Epithelial cell of prostate (primary cell): ENCODE measurements around the gene NFYA.

ENCODE experiments used
- DNase-seq: peaks from one replicate; pipeline ENCODE4 v3.0.0-alpha.2; 2011; ENCODE audit warnings: low read depth, low spot score
- H3K27ac ChIP-seq: fragments of 450-650 bp; 2 replicates; pipeline ENCODE4 v1.5.1; 2017; ENCODE audit warnings: mild to moderate bottlenecking

NFYA gene

GRCh38 chr6:41045664-41046063, 27.1 kb upstream of the NFYA start:
- no peak overlapping the region for H3K27ac ChIP-seq
- DNase-seq = no peak

DNA sequence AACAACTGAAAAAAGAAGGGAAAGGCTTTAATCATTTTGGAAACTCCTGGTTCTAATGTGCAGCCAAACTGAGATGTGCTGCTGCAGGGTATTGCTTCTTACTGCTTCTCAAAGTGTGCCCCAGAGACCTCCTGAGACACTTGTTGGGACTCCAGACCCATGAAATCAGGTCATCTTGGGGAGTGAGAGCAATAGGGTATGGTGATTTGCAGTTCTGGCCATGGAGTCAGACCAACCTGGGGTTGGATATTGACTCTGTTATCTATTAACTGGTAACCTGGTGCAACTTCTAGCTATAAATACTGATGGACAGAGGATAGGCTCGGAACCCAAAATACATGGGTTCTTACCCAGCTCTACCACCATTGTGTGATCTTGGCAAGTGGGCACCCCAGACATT, 26.7 kb upstream of the NFYA start:
- no peak overlapping the region for H3K27ac ChIP-seq
- no peak for DNase-seq

GRCh38 chr6:41047306-41047705, 25.5 kb upstream of the NFYA start:
- H3K27ac ChIP-seq = no peak overlapping the region
- no peak for DNase-seq

DNA sequence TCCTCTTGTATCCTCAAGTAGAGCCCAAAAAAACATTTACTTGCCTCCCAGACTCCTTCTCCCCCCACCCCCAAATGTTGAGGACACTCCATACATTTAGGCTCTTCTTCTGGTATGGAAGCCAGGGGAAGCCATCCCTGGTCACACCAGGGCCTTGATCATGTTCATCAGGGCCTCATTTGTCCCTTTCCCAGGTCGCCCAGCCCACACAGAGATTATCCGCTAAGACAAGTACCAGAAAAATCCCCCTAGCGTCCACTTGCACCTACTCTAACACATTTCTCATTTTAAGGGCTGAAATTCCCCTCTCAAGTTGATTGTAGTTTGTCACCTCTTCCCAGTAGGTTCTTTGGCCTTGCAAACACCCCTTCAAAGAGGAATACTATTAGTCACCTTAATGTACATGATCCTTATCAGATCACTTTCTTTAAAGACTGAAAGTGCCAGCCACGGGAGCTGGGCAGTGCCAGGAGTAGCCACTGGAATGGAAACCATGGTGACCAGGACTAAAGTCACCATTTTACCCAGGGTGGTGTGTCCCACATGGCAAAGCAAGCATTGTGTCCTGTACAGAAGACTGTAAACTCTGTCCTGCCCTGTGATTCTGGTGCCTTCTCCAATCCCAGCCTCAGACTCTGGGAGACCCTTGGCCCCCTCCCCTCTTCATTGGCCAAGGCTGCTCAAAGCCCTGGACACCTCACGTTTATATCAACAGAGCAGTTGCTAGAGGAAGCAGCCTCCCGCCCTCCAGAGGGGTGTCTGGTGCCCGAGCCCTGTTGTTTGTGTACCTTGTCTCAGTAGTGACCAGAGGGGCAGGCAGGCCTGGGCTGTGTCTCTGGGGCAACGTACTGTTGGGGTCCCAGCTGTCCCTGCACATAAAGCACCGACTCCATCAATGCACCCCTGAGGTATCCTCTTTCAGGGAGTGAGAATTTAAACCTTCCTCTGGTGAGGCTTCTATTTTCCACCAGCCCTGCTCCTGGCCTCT, 24.7 kb upstream of the NFYA start:
- H3K27ac ChIP-seq = no peak overlapping the region
- no peak for DNase-seq

DNA sequence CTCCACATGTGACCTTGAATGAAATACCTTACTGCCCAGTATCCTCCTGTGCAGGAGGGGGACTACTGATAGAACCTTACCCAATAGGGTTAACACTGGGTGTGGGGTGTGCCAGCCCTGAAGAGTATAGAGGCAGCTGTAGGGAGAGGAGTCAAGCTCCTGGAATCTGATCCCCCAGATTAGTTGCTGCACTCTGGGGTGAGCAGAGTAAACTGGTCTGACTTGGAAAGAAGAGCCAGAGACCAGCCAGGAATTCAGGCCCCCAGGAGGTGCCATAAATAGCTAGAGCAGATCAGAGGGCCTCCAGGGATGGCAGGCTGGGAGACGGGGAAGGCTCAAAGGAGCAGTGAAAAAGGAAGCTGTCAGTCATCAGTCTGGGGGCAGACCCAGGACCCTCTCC, 23.3 kb upstream of the NFYA start:
- no peak for DNase-seq
- no peak overlapping the region for H3K27ac ChIP-seq

DNA sequence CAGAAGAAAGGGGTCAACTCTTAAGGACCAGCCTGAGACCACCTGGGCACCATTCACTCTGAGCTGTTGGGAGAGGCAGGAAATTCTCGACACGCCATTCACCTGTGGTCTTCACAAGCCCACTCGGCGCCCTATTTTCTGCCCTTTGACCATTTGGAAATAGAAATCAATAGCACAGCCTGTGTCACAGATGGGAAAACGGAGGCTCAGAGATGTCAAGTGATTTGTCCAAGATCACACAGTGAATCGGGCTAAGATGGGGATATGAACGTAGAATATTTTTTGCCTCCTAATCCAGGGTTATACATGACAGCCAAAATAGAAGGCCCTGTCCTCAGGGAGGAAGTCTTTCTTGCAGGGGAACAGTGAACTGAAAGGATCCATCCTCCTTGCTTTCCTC, 22.8 kb upstream of the NFYA start:
- no peak overlapping the region for H3K27ac ChIP-seq
- no peak for DNase-seq

DNA sequence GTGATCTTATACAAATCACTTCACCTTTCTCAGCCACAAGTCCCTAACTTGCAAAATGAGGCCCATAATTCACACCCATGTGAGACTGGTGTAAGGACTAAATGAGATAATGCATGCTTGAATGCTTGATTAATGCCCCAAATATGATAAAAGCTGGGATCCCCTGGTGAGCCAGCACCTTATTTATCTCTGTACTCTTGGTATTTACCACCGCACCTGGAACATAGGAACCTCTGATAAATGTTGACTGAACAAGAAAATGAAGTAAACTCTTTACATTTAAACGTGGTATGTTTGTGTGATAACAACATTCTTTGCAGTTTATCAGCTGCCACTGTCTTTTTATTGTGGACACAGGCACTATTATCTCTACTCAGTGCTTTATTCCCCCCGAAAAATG, 22.2 kb upstream of the NFYA start:
- no peak for DNase-seq
- H3K27ac ChIP-seq = no peak overlapping the region

DNA sequence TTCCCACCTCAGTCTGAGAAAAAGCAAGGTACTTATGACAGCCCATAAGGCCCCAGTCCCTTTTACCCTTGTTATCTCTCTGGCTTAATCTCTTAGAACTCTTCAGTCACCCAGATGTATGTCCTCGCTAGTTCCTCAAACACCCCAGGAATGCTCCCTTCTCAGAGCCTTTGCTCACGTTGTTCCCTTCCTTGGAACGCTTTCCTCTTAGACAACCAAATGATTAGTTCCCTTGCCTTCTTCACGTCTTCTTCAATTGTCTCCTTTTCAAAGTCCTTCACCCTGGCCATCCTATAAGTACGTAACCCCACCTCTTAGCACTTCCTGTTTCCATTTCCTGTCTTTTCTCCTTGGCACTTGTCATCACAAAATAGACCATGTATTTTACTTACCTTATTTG, 20.9 kb upstream of the NFYA start:
- DNase-seq = no peak
- H3K27ac ChIP-seq = no peak overlapping the region

- no peak within 1 kb of the TSS for H3K27ac ChIP-seq
Observed at GRCh38 chr6:41053041-41053440, 19.7 kb upstream of the NFYA start, which contains the start of gene APOBEC2. Gene APOBEC2 (plus strand): TSS chr6:41053202. CDS start chr6:41053348, 146 bp downstream.

GRCh38 chr6:41054511-41054910, 18.3 kb upstream of the NFYA start:
- H3K27ac ChIP-seq = no peak overlapping the region
- no peak for DNase-seq

More at GRCh38 chr6:41053041-41053440, 19.7 kb upstream of the NFYA start, which contains the start of gene APOBEC2:
- DNase-seq = no peak

DNA sequence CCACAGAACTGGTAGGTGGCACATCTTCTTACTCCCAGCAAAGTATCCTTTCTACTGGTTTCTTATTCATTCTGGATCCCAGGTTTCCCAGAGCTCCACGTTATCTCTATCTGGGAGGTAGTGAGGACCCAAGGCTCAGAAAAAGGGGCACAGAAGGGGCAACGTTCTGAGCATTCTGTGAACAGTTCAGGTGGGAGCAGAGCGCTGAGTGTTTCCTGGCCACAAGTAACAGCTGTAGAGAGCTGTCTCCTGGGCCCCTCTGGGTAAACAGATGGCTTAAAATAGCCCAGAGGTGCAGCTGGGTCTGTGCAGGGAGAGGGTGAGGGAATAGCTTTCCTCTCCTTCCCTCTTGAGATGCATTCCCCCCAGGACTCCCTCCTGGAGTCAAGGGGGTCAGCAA, 17.6 kb upstream of the NFYA start:
- no peak overlapping the region for H3K27ac ChIP-seq

DNA sequence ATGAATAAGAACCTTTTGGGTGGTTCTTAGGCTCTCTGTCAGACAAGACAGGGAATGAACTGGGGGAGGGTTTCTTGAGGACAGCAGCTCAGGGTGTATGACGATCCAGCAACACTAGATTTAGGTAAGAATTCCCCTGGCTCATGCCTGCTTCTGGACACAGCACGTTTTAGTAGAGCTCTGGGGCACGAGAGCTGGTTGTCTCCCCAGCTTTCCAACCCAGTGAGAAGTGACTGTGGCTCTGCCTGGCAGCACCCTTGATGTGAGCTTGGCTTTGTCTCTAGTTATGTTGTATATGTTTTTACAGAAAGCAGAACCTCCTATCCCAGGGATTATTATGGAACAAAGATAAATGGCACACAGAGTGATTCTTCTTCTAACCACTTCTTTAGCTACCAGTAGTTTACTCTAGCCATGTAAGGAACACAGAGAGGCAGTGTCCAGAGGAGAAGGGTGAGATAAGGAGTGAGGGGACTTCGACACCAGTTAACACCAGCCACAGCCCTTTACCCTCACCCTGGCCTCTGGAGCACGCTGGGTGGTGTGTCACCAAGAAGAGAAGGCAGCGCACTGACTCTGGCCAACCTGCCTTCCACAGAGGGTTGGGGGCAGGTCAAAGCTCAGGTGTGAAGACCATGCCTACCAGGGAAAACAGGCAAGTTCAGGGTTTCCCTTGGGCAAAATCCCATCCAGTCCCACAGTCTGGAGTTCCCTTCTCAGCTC, 15.8 kb upstream of the NFYA start:
- no peak overlapping the region for H3K27ac ChIP-seq
- DNase-seq = no peak

More for the DNA sequence above, 17.6 kb upstream of the NFYA start:
- no peak for DNase-seq

DNA sequence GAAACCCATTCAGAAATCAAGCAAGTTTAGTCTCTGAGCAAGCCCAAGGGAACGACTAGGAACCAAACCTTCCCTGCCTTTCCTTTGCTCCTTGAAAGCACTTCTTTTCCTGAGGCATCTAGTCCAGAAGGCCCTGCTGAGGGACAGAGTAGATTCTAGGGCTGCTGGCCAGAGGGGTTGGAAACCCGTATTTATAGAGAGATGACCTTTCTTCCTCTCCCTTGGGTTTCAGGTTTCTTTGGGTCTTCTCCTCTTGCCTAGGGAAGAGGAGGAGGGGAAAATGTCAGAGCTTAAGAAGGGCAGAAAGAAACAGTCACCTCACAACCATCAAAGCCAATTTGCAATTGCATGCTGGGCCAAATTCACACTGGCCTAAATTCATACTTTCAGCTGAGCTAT, 14.0 kb upstream of the NFYA start:
- no peak overlapping the region for H3K27ac ChIP-seq
- no peak for DNase-seq

DNA sequence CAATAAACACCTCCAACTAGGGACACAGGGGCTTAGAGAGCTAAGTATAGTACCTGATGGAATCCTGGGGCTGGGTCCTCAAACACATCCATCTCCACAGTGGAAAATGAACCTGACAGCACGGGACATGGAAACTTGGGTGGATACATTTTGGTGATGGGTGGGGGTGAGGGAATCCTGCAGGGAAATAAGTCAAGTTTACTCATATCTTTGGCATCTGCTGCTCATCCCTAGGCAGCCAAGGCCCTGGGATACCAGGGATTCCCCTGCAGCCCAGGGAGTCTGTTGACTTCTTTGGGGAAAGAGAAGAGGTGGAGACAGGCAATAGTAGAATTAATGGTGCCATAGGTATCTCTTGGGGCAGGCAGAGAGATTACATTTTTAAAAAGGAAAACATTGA, 13.2 kb upstream of the NFYA start:
- DNase-seq = no peak
- no peak overlapping the region for H3K27ac ChIP-seq

DNA sequence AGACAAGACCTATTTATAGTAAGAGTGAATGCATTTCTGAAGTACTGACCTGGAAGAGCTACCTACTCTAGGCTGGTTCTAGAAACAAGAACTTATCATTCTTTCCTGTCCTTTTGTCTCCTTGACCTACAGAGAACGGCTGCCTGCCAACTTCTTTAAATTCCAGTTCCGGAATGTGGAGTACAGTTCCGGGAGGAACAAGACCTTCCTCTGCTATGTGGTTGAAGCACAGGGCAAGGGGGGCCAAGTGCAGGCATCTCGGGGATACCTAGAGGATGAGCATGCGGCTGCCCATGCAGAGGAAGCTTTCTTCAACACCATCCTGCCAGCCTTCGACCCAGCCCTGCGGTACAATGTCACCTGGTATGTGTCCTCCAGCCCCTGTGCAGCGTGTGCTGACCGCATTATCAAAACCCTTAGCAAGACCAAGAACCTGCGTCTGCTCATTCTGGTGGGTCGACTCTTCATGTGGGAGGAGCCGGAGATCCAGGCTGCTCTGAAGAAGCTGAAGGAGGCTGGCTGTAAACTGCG, 11.5 kb upstream of the NFYA start:
- no peak overlapping the region for H3K27ac ChIP-seq
- DNase-seq = no peak

GRCh38 chr6:41062056-41062455, 10.7 kb upstream of the NFYA start:
- H3K27ac ChIP-seq = no peak overlapping the region
- no peak for DNase-seq

DNA sequence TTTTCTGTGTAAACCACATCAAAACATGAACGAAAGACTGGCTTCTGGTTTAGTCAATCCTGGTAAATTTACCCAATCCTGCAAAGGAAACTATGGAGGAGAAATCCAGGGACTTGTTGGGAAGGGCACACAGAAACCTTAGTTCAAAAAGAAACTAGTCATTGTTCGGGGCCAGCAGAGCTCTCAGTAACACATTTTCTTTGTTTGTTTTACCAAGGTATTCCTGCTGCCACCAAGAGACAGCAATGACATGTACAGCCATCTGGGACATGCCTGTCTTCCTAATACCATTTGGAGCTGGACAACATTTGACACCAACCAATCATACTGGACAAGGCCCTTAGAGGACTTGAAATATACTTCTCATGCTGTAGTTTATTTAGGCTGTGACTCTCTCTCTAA, 8.9 kb upstream of the NFYA start:
- no peak for DNase-seq
- no peak overlapping the region for H3K27ac ChIP-seq

GRCh38 chr6:41064841-41065240, 7.9 kb upstream of the NFYA start:
- H3K27ac ChIP-seq = no peak overlapping the region
- no peak for DNase-seq

DNA sequence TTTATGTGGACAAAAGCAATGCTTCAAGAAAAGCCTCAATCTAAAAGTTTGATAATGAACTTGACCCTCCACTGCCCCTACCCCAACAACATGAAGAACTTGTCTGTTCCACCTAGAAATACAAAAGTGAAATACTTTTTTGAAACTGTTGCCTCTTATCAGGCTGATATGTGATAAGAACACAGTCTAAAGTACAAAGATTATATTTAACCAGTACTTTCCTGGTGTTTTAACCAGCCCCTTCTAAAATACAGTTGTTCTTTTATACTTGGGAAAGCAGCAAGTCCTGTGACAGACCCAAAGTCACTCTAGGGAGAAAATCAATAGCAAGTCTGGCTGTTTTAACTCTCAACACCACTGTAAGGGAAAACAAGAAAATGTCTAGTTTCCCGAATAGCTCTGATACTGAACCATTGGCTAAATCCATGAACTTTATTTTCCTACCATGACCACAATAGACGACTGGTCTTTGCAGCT, 7.2 kb upstream of the NFYA start:
- H3K27ac ChIP-seq = no peak overlapping the region
- no peak for DNase-seq

- peak; percentile 34 for DNase-seq
- H3K27ac ChIP-seq = no peak overlapping the region
Observed at GRCh38 chr6:41066867-41067304, 5.9 kb upstream of the NFYA start.

- DNase-seq = no peak
- peak overlapping the region; percentile 98 for H3K27ac ChIP-seq
Observed at GRCh38 chr6:41071501-41071922, 1.3 kb upstream of the NFYA start.
